ENCODE results near the gene RPN2.

RPN2 gene

GRCh38 chr20:37270576-37271420, 91.7 kb downstream of the RPN2 start:
- no peak for DNase-seq

GRCh38 chr20:37271421-37271768, 92.3 kb downstream of the RPN2 start:
- DNase-seq, result no peak

- no peak for DNase-seq
These were observed 94.9 kb downstream of the RPN2 start for GRCh38 chr20:37273988-37274387.

- DNase-seq, result no peak
These were observed 95.9 kb downstream of the RPN2 start for GRCh38 chr20:37274851-37275524.

- no peak for DNase-seq
These were observed 97.5 kb downstream of the RPN2 start for GRCh38 chr20:37276494-37277252.

GRCh38 chr20:37277253-37277593, 98.1 kb downstream of the RPN2 start:
- no peak for DNase-seq

GRCh38 chr20:37278966-37279590, 99.9 kb downstream of the RPN2 start:
- no peak for DNase-seq

GRCh38 chr20:37279820-37280219, 100.7 kb downstream of the RPN2 start:
- DNase-seq, result no peak

- DNase-seq, result no peak
These were observed 101.3 kb downstream of the RPN2 start for GRCh38 chr20:37280403-37280802.

GRCh38 chr20:37282556-37282955, 103.4 kb downstream of the RPN2 start:
- no peak for DNase-seq

- no peak for DNase-seq
These were observed 104.5 kb downstream of the RPN2 start for GRCh38 chr20:37283530-37284195.

GRCh38 chr20:37284691-37285161, 105.6 kb downstream of the RPN2 start:
- no peak for DNase-seq

- DNase-seq, result no peak
These were observed 106.7 kb downstream of the RPN2 start for GRCh38 chr20:37285664-37286374.

GRCh38 chr20:37288091-37288490, 109.0 kb downstream of the RPN2 start:
- no peak for DNase-seq

GRCh38 chr20:37290158-37290810, 111.2 kb downstream of the RPN2 start:
- no peak for DNase-seq

Measured in cortex of kidney (tissue), 1 donor.